Skeletal muscle cell (primary cell): ENCODE results near the gene NAT10.
A peak's percentile ranks its signal among the peaks of the same experiment; 100 is the strongest.

Experiments
- DNase-seq: peaks from one replicate; pipeline ENCODE4 v3.0.0-alpha.2; 2010; ENCODE audit warnings: low read depth
- H3K4me3 ChIP-seq: 2 replicates; pipeline ENCODE4 v1.5.1; 2011; ENCODE audit warnings: low read depth, mild to moderate bottlenecking, control low read depth, low read length, moderate library complexity

The NAT10 gene

DNA sequence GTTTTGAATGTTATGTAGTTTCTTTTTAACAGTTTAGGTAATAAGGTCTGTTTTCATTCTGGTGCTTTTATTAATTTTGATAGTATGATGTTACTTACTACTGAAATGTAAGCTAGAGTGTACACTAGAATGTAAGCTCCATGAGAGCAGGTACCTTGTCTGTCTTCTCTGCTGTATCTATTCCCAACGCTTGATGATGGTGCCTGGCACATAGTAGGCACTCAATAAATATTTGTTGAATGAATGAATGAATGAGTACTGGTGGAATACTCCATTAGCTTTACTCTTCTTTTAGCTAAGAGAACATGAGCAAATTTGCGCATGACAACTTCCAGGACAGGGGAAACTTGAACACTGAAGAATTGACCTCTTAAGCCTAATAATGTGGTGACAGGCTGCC lies 6.6 kb upstream of the NAT10 start:
- no peak overlapping the region for H3K4me3 ChIP-seq
- DNase-seq = no peak

DNA sequence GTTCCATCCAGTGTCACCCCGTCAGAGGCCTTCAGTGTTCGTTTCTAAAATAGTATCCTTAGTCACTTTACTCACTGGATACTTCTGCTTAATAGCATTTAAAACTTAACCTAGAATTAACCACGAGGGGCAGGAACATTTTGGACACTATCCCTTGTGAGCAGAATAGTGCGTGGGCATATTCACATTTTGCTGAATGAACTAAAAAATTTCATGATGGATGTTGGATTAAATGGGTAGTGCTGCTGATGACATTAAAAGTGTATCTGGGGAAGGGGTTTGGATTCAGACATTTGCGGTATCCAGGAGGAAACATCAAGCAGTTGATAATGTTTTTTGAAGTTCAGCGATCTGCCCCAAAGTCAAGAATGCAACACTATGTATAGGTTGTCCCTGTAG lies 750 bp upstream of the NAT10 start:
- DNase-seq = no peak
- H3K4me3 ChIP-seq = peak overlapping the region; percentile 85

DNA sequence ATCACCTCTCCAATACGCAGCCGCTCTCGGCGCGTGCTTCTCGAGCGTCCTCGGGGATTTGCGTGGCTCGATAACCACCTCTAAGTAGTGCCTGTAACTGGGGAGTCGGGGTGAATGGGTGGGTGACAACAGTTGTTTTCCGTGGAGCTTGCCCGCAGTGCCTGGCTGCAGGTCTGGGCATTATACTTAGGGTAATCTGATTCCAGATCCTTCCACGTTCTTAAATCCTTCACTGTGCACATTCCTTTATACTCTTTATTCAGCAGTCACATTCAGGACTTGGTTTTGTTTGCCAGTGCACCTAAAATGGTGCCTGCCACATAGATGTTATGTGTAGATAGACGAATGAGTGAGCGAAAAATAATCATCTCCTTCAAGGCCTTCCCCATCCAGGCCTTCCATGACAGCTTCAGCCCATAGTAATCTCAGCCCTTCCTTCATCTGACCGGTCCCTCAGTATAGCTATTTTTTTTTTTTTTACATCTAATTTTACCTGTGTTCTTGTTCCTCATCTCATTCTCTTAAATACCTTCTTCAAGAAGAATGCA lies 602 bp downstream of the NAT10 start:
- no peak for DNase-seq
- peak overlapping the region; percentile 85 for H3K4me3 ChIP-seq

DNA sequence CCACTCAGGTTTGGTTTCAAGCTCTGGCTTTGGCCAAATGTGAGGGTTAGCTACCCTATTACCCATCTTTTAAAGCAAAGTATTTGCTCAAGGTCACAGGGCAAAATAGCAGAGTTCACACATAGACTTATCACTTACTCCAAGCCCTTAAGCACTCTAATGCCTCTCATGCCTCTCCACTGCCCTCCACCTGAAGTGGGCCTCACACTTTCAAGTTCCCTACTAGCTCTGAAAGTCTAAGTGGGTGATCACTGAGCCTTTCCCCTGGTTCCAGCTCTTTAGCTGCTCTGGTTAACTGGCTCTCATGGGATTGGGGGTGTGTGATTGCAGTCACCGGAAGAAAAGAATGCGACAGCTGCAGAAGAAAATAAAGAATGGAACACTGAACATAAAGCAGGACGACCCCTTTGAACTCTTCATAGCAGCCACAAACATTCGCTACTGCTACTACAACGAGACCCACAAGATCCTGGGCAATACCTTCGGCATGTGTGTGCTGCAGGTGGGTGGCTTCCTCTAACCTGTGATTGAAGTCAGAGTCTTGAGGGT lies 6.4 kb downstream of the NAT10 start:
- DNase-seq = no peak
- no peak overlapping the region for H3K4me3 ChIP-seq

DNA sequence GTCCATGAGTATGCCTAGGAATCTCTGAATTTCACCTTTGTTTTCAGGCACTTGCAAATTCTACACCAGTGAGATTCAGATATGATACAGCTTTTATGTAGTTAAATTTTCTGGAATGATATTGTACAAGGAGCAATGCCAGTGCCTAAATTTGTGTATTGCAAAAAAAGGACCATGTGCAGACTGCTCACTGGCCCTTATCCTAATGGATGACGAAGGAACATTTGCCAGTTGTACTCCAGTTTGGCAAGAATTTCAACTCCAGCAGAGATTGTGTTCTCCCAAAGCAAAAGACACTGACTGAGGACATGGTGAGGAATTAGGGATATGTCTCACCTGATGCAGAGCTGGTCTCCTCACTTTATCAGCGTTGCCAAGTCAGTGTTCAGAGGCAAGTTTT lies 8.6 kb downstream of the NAT10 start:
- no peak for DNase-seq
- H3K4me3 ChIP-seq = no peak overlapping the region

DNA sequence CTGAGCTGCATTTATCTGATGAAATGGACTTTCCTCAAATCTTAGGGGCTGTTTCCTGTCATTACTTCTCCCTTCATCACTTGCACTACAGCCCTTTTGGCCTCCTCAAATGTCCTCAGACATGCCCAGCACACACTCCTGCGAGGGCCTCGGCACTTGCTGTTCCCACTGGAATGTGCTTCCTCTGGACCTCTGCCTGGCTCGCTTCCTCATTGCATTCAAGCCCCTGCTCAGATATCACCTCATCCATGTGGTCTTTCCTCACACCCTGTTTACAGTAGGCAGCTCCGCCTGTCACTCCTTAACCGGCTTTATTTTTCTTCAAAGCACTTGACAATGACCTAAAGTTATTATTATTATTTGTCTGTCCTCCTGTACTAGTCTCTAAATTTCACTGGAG lies 9.0 kb downstream of the NAT10 start:
- H3K4me3 ChIP-seq = no peak overlapping the region
- DNase-seq = no peak

DNA sequence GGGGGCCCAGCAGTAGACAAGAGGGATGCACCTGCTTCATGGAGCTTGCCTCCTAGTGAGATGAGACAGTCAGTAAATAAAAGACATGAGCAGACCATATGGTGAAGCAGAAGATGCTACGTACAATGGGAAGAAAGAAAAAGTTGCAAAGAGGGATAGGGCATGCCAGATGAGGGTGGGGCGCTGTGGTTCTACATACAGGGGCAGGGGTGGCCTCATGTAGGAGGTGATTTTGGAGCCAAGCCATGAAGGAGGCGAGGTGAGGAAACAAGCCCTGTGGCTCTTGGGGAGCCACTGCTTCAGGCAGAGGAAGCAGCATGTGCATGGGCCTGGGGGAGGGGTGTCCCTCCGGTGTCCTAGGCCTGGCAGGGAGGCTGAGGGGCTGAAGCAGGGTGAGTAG lies 15.2 kb downstream of the NAT10 start:
- no peak for DNase-seq
- no peak overlapping the region for H3K4me3 ChIP-seq

DNA sequence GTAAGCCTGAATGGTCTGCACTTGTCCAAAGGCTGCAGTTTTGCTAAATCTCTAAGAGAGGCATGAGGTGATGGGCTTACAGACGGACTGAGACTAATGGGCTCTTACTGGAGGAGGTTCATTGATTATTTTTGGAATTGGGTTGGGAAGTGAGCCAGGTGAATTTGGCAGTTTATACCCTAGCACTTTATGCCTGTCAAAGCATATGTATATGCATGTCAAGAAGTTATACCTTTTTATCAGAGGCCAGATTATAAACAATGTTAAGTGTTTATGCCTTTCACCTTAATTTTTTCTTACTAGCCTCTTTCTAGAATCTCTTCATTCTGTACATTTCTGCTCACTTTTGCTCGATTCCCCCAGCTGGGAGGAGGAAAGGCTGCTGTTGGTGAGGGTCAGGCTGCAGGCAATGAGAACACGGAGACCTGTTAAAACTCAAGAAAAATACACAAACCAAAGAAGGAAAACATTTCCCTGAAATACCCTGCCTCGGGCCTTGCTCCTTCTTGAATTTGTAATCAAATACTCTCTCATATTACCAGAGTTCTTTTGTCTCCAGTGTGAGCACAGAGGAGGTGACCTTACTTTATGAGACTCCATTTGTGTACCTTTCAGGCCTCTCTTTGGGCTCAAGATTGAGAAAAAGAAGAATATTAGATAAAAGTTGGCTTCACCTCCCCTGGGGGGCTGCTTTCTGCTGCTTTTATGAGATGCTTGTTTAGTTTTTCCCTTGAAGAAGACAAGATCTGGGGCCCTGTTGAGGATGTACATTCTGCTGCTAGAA lies 19.6 kb downstream of the NAT10 start:
- no peak for DNase-seq
- H3K4me3 ChIP-seq = no peak overlapping the region

DNA sequence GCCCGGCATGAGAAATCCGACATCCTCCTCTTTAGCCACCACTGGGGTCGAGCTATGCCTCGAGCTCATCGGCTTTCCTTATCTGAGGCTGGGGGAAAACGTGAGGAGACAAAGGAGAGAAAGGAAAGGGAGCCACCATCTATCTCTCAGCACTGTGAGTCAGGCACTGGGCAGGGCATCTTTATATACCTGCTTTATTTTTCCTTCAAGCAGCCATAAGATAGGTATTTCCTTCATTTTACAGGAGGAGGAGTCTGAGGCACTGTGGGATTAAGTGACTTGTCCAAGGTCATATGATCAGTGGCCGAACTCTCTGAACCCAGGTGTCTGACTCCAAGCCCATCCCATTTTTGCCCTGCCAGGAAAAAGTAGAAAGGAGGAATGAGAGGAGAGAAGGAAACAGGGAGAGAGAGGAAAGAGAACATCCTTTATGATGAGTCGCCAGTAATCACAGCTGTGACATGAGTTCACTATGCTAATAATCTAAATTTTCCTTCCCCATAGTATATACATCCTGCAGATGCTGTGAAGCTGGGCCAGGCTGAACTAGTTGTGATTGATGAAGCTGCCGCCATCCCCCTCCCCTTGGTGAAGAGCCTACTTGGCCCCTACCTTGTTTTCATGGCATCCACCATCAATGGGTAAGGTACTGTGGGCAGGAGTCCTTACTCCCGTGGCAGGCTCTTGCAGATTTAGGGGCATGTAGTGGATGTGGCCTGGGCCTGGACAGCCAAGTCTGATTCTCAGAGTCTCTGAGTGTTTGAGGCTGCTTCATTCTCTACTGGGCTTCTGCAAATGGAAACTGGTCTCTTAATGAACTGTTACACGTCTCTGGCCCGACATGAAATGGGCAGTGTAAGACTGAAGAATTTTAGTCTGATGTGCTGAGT lies 21.8 kb downstream of the NAT10 start:
- H3K4me3 ChIP-seq = no peak overlapping the region
- no peak for DNase-seq

DNA sequence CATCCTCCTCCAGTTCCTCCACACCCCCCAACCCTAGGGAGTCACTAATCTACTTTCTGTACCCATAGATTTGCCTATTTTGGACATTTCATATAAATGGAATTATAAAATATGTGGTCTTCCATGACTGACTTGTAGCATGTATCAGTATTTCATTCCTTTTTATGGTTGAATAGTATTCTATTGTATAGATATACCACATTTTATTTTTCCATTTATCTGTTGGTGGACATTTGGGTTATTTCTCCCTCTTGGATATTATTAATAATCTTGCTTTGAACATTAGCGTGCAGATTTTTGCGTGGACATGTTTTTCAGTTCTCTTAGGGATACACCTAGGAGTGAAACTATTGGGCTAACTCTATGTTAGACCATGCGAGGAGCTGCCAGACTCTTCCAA lies 23.4 kb downstream of the NAT10 start:
- DNase-seq = no peak
- no peak overlapping the region for H3K4me3 ChIP-seq

DNA sequence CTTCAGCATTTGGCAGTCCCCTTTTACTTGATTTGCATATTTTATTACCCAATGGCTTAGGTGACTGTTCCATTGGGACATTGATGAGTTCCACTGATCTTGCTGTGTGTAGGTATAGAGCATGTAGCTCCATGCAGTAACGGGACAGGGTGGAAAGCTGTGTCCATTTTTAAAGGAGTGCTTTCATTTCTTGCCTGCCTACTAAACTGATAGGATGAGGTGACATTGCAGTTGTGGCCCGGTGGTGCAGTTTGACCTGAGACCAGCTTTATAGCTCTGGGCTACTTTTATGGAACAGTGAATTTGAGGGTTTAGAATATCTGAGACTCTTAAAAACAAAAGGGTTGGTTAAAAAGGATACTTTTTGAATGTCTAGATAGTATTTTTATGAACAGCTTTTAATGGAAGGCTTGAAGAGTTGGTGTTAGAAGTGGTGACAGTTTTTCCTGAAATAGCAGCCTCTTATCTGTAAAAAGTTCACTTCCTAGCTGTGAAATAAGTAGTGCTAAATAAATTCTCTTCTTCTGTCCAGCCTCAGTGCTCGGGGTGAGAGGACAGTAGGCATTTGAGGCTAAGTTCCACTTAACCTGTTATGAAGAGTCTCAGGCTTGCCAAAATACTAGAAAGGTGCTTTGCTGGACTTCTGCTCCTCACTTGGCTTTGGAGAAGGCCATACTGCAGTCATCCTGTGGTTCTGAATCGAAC lies 27.0 kb downstream of the NAT10 start:
- no peak overlapping the region for H3K4me3 ChIP-seq
- no peak for DNase-seq

DNA sequence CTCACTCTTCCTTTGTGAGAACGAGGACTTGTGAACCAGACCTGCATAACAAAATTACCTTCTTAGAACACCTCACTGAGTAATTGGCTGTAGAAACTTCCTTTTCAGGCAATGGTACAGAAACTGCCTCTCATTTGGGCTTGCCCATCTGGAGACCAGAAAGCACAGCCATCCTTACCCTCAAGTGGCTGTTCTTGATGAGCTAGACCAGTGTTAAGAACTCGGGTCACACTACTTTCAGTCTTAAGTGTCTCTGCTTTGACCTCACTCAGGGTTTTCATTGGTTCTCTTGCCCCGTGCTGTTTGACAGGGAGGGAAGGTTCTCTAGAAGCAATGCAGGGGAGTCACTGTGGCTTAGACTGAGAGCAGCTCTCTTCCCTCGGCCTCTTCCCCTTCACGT lies 29.3 kb downstream of the NAT10 start:
- H3K4me3 ChIP-seq = no peak overlapping the region
- no peak for DNase-seq

DNA sequence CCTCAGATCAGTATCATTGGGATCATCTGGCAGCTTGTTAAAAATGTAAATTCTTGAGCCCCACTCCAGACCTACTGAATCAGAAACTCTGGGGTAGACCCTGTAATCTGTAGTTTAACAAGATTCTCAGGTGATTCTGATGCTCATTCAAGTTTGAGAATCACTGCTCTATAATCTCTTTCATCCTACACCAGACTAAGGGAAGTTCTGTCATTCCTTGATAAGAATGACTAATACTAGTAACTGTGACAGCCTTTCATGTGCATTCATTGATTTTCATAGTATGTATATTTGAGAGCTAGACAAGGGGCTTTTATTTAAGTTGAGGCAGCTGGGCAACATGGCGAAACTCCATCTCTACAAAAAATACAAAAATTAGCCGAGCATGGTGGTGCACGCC lies 30.0 kb downstream of the NAT10 start:
- no peak overlapping the region for H3K4me3 ChIP-seq
- no peak for DNase-seq

DNA sequence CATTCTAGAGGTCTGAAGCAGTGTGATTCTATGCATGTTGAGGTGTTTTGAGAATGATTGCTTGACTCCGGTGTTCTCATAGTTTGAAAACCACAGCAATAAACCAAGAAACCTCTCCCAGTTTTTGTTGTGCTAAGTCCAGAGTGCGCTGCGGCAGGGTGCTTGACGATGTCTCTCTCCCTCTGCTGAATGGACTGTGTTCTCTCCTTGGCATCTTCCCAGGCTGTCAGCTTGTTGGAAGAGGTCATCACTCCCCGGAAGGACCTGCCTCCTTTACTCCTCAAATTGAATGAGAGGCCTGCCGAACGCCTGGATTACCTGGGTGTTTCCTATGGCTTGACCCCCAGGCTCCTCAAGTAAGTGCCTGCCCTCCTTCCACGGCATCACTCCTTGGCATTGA lies 31.0 kb downstream of the NAT10 start:
- H3K4me3 ChIP-seq = no peak overlapping the region
- DNase-seq = no peak

DNA sequence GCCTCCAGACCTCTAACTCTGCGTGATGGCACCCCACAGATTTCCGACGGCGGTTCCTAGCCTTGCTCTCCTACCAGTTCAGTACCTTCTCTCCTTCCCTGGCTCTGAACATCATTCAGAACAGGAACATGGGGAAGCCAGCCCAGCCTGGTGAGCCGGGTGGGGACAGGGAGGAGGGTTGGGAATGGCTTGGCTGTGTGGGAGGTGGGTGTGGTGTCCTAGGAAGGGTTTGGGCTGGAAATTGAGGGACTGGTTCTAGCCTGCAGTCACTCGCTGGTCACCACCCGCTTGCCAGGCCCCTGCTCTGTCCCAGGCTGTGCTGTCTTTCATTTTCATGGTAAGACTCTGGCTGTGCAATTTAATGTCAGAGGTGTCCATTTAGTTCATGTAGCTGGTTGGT lies 33.9 kb downstream of the NAT10 start:
- no peak overlapping the region for H3K4me3 ChIP-seq
- no peak for DNase-seq

DNA sequence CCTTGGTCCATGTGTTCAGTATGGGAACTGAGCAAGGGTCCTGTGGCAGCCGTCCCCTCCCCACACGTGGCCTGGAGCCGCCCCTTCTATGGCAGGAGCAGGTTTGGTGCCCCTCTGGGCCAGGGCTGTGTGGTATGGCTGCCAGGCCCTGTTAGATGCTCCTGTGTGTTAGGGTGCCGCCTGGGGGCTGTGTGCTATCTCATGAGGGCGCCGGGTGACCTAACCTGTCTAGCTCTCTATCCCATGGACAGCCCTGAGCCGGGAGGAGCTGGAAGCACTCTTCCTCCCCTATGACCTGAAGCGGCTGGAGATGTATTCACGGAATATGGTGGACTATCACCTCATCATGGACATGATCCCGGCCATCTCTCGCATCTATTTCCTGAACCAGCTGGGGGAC lies 34.7 kb downstream of the NAT10 start:
- no peak overlapping the region for H3K4me3 ChIP-seq
- DNase-seq = no peak

DNA sequence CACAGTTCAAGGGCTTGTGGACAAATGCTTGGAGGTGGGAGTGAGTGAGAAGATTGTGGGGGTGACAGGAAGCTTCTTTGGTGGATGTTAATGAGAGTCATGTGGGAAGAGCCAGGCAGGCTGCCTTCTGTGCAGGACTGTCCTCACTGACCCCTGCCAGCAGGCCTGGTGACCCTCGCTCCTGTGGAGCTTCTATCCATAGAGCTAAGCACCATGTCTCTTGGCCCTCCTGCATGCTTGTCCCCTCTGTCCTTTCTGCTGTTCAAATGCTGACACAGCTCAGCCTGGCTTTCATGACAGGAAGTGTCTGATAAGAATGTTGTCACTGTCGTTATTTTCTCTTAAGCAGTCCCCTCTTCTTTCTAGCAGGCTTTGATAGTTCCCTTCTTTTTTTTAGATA lies 37.6 kb downstream of the NAT10 start:
- no peak overlapping the region for H3K4me3 ChIP-seq
- no peak for DNase-seq

DNA sequence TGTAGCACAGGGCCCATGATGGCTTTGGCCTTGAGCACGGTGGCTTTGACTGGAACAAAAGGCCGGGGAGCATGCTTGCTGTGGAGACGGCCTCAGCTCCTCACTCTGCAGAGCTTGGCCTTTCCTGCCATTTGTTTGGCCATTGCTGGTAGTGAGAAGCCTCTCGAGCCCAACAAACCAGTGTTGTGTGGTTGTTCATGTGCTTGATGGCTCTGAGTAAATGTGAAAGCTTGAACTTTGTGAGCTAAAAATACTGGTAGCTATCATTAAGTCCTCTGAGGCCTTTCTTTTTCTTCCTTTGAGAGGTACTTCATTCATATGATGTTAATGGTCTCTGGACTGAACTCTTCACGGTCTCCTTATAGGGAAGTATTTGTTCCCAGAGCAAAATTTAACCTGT lies 39.6 kb downstream of the NAT10 start:
- DNase-seq = no peak
- no peak overlapping the region for H3K4me3 ChIP-seq

DNA sequence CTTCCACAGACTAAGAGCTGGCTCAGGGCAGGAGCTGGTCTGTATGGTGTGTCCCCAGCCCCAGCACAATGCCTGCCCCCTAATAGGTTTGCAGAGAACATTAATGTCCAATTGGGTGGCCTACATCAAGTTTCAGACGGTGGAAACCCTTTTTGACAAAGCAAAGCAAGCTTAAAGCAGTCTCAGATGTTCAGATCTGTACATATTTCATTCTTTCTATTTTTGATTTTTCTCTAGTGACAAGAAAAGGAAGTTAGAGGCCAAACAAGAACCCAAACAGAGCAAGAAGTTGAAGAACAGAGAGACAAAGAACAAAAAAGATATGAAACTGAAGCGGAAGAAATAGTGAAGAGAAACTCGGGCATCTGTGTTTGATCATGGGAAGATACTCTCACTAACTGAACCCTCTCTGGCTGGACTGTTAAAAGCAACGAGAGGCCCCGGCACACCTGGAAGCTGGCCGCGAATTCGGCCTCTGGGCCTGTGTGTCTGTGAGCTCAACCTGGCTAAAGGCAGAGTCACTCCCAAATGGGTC lies 40.5 kb downstream of the NAT10 start:
- no peak for DNase-seq
- H3K4me3 ChIP-seq = no peak overlapping the region

DNA sequence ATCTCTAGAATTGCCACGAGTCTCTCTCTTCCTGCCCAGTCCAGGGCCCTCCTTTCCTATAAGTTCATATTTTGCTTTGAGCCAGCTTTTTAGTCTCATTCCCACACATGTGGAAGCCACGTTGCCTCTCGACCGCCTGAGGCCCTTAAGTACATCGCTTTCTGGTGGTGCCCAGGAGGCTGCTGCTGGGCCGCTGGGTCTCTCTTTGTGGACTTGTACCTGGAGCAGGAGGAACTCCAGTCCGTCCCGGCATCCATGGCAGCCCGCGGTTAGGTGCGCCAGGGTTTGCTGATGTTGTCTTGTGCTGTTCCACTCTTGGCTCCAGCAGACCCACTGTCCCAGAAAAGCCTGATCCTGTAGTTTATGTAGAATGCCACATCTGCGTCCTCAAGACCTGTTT lies 41.0 kb downstream of the NAT10 start:
- no peak overlapping the region for H3K4me3 ChIP-seq
- no peak for DNase-seq
